ENCODE results near the gene KCNMA1. TPM values are rescaled to one million over a fixed set of nuclear protein-coding genes. Genes with fewer than 3 reads are reported as not detected.

Gene KCNMA1
- polyA plus RNA-seq, 4 donors = 2.7 to 8.6 (median 7.7) TPM

GRCh38 chr10:77588886-77589285, 48.7 kb downstream of the KCNMA1 start:
- Histone ChIP-seq H3K4me3 (ENCODE audit: low read depth in 1 of 3, low read length in 3 of 3) (no peak overlapping the region), H3K27me3 (ENCODE audit: control insufficient read depth in 3 of 3, insufficient read depth in 3 of 3, low read length in 3 of 3) (no peaks in the 10 kb centered on the region), H3K27ac (ENCODE audit: low read depth in 1 of 3, low read length in 2 of 3) (no peak overlapping the region), H3K36me3 (ENCODE audit: control insufficient read depth in 3 of 3, insufficient read depth in 2 of 3, low read depth in 1 of 3, low read length in 3 of 3) (no peaks in the 10 kb centered on the region), H3K4me1 (ENCODE audit: control insufficient read depth in 3 of 3, insufficient read depth in 2 of 3, low read depth in 1 of 3, low read length in 2 of 3) (peaks cover 0 to 18% (median 3%) of the 10 kb centered on the region in 3 donors), H3K9me3 (ENCODE audit: control insufficient read depth in 2 of 2, insufficient read depth in 1 of 2, low read depth in 1 of 2, low read length in 1 of 2) (no peaks in the 10 kb centered on the region)
- FAIRE-seq (no peak), DNase-seq (no peak)
- WGBS, 3 donors = 85 to 90% (median 88%) methylated on average over 7 of the region's 7 CpGs

GRCh38 chr10:77587416-77587790, 50.2 kb downstream of the KCNMA1 start:
- no peak for FAIRE-seq
- H3K27ac ChIP-seq (ENCODE audit: low read depth in 1 of 3, low read length in 2 of 3) = peak overlapping the region in 2 of 3 donors; percentile 47 to 61
- peaks cover 0 to 18% (median 0%) of the 10 kb centered on the region in 3 donors for H3K4me1 ChIP-seq (ENCODE audit: control insufficient read depth in 3 of 3, insufficient read depth in 2 of 3, low read depth in 1 of 3, low read length in 2 of 3)
- no peaks in the 10 kb centered on the region for H3K9me3 ChIP-seq (ENCODE audit: control insufficient read depth in 2 of 2, insufficient read depth in 1 of 2, low read depth in 1 of 2, low read length in 1 of 2)
- no peaks in the 10 kb centered on the region for H3K36me3 ChIP-seq (ENCODE audit: control insufficient read depth in 3 of 3, insufficient read depth in 2 of 3, low read depth in 1 of 3, low read length in 3 of 3)
- 83 to 84% (median 84%) methylated on average over 3 of the region's 3 CpGs for WGBS, 3 donors
- no peaks in the 10 kb centered on the region for H3K27me3 ChIP-seq (ENCODE audit: control insufficient read depth in 3 of 3, insufficient read depth in 3 of 3, low read length in 3 of 3)
- peak in 1 of 2 donors; percentile 54 for DNase-seq
- H3K4me3 ChIP-seq (ENCODE audit: low read depth in 1 of 3, low read length in 3 of 3) = no peak overlapping the region

- DNase-seq (peak in 1 of 2 donors; percentile 74), FAIRE-seq (no peak)
- peaks cover 0 to 19% (median 0%) of the 10 kb centered on the region in 3 donors for H3K4me1 ChIP-seq (ENCODE audit: control insufficient read depth in 3 of 3, insufficient read depth in 2 of 3, low read depth in 1 of 3, low read length in 2 of 3)
- H3K36me3 ChIP-seq (ENCODE audit: control insufficient read depth in 3 of 3, insufficient read depth in 2 of 3, low read depth in 1 of 3, low read length in 3 of 3) = no peaks in the 10 kb centered on the region
- 62 to 74% (median 70%) methylated on average over 7 of the region's 7 CpGs for WGBS, 3 donors
- H3K27me3 ChIP-seq (ENCODE audit: control insufficient read depth in 3 of 3, insufficient read depth in 3 of 3, low read length in 3 of 3) = no peaks in the 10 kb centered on the region
- peak overlapping the region in 2 of 3 donors; percentile 6 to 61 for H3K27ac ChIP-seq (ENCODE audit: low read depth in 1 of 3, low read length in 2 of 3)
- H3K4me3 ChIP-seq (ENCODE audit: low read depth in 1 of 3, low read length in 3 of 3) = no peak overlapping the region
- no peaks in the 10 kb centered on the region for H3K9me3 ChIP-seq (ENCODE audit: control insufficient read depth in 2 of 2, insufficient read depth in 1 of 2, low read depth in 1 of 2, low read length in 1 of 2)
Observed at GRCh38 chr10:77586719-77587415, 50.7 kb downstream of the KCNMA1 start.

GRCh38 chr10:77584938-77585337, 52.7 kb downstream of the KCNMA1 start:
- FAIRE-seq (no peak), DNase-seq (no peak)

GRCh38 chr10:77583527-77583926, 54.1 kb downstream of the KCNMA1 start:
- peaks cover 0 to 26% (median 0%) of the 10 kb centered on the region in 3 donors for H3K4me1 ChIP-seq (ENCODE audit: control insufficient read depth in 3 of 3, insufficient read depth in 2 of 3, low read depth in 1 of 3, low read length in 2 of 3)

More at GRCh38 chr10:77584938-77585337, 52.7 kb downstream of the KCNMA1 start:
- no peaks in the 10 kb centered on the region for H3K36me3 ChIP-seq (ENCODE audit: control insufficient read depth in 3 of 3, insufficient read depth in 2 of 3, low read depth in 1 of 3, low read length in 3 of 3)
- no peak overlapping the region for H3K4me3 ChIP-seq (ENCODE audit: low read depth in 1 of 3, low read length in 3 of 3)
- H3K27ac ChIP-seq (ENCODE audit: low read depth in 1 of 3, low read length in 2 of 3) = no peak overlapping the region
- 85 to 87% (median 87%) methylated on average over 6 of the region's 6 CpGs for WGBS, 3 donors
- no peaks in the 10 kb centered on the region for H3K27me3 ChIP-seq (ENCODE audit: control insufficient read depth in 3 of 3, insufficient read depth in 3 of 3, low read length in 3 of 3)
- peaks cover 0 to 26% (median 0%) of the 10 kb centered on the region in 3 donors for H3K4me1 ChIP-seq (ENCODE audit: control insufficient read depth in 3 of 3, insufficient read depth in 2 of 3, low read depth in 1 of 3, low read length in 2 of 3)
- H3K9me3 ChIP-seq (ENCODE audit: control insufficient read depth in 2 of 2, insufficient read depth in 1 of 2, low read depth in 1 of 2, low read length in 1 of 2) = no peaks in the 10 kb centered on the region

GRCh38 chr10:77582710-77583115, 54.9 kb downstream of the KCNMA1 start:
- Histone ChIP-seq H3K27me3 (ENCODE audit: control insufficient read depth in 3 of 3, insufficient read depth in 3 of 3, low read length in 3 of 3) (no peaks in the 10 kb centered on the region), H3K4me1 (ENCODE audit: control insufficient read depth in 3 of 3, insufficient read depth in 2 of 3, low read depth in 1 of 3, low read length in 2 of 3) (peaks cover 0 to 20% (median 0%) of the 10 kb centered on the region in 3 donors), H3K27ac (ENCODE audit: low read depth in 1 of 3, low read length in 2 of 3) (no peak overlapping the region), H3K9me3 (ENCODE audit: control insufficient read depth in 2 of 2, insufficient read depth in 1 of 2, low read depth in 1 of 2, low read length in 1 of 2) (no peaks in the 10 kb centered on the region), H3K36me3 (ENCODE audit: control insufficient read depth in 3 of 3, insufficient read depth in 2 of 3, low read depth in 1 of 3, low read length in 3 of 3) (no peaks in the 10 kb centered on the region), H3K4me3 (ENCODE audit: low read depth in 1 of 3, low read length in 3 of 3) (no peak overlapping the region)
- FAIRE-seq (no peak), DNase-seq (peak; percentile 21 to 42)
- WGBS, 3 donors = 65 to 80% (median 79%) methylated on average over 4 of the region's 4 CpGs

More at GRCh38 chr10:77583527-77583926, 54.1 kb downstream of the KCNMA1 start:
- Histone ChIP-seq H3K27me3 (ENCODE audit: control insufficient read depth in 3 of 3, insufficient read depth in 3 of 3, low read length in 3 of 3) (no peaks in the 10 kb centered on the region), H3K9me3 (ENCODE audit: control insufficient read depth in 2 of 2, insufficient read depth in 1 of 2, low read depth in 1 of 2, low read length in 1 of 2) (no peaks in the 10 kb centered on the region), H3K27ac (ENCODE audit: low read depth in 1 of 3, low read length in 2 of 3) (no peak overlapping the region), H3K4me3 (ENCODE audit: low read depth in 1 of 3, low read length in 3 of 3) (no peak overlapping the region), H3K36me3 (ENCODE audit: control insufficient read depth in 3 of 3, insufficient read depth in 2 of 3, low read depth in 1 of 3, low read length in 3 of 3) (no peaks in the 10 kb centered on the region)
- no peak for DNase-seq
- no peak for FAIRE-seq

GRCh38 chr10:77581738-77582137, 55.9 kb downstream of the KCNMA1 start:
- Histone ChIP-seq H3K4me1 (ENCODE audit: control insufficient read depth in 3 of 3, insufficient read depth in 2 of 3, low read depth in 1 of 3, low read length in 2 of 3) (peaks cover 0 to 13% (median 0%) of the 10 kb centered on the region in 3 donors), H3K27me3 (ENCODE audit: control insufficient read depth in 3 of 3, insufficient read depth in 3 of 3, low read length in 3 of 3) (no peaks in the 10 kb centered on the region), H3K4me3 (ENCODE audit: low read depth in 1 of 3, low read length in 3 of 3) (no peak overlapping the region), H3K9me3 (ENCODE audit: control insufficient read depth in 2 of 2, insufficient read depth in 1 of 2, low read depth in 1 of 2, low read length in 1 of 2) (no peaks in the 10 kb centered on the region), H3K36me3 (ENCODE audit: control insufficient read depth in 3 of 3, insufficient read depth in 2 of 3, low read depth in 1 of 3, low read length in 3 of 3) (no peaks in the 10 kb centered on the region), H3K27ac (ENCODE audit: low read depth in 1 of 3, low read length in 2 of 3) (no peak overlapping the region)
- WGBS, 3 donors = 77 to 86% (median 84%) methylated on average over 4 of the region's 4 CpGs
- FAIRE-seq (no peak), DNase-seq (no peak)

- Histone ChIP-seq H3K27me3 (ENCODE audit: control insufficient read depth in 3 of 3, insufficient read depth in 3 of 3, low read length in 3 of 3) (no peaks in the 10 kb centered on the region), H3K27ac (ENCODE audit: low read depth in 1 of 3, low read length in 2 of 3) (peak overlapping the region in 1 of 3 donors; percentile 15), H3K9me3 (ENCODE audit: control insufficient read depth in 2 of 2, insufficient read depth in 1 of 2, low read depth in 1 of 2, low read length in 1 of 2) (no peaks in the 10 kb centered on the region), H3K4me3 (ENCODE audit: low read depth in 1 of 3, low read length in 3 of 3) (no peak overlapping the region), H3K4me1 (ENCODE audit: control insufficient read depth in 3 of 3, insufficient read depth in 2 of 3, low read depth in 1 of 3, low read length in 2 of 3) (peaks cover 0 to 8% (median 0%) of the 10 kb centered on the region in 3 donors), H3K36me3 (ENCODE audit: control insufficient read depth in 3 of 3, insufficient read depth in 2 of 3, low read depth in 1 of 3, low read length in 3 of 3) (no peaks in the 10 kb centered on the region)
- FAIRE-seq (no peak), DNase-seq (peak; percentile 84 to 87)
- 50 to 73% (median 58%) methylated on average over 2 of the region's 2 CpGs for WGBS, 3 donors
Observed at GRCh38 chr10:77580482-77580881, 57.1 kb downstream of the KCNMA1 start.

Measured in small intestine (tissue), 7 donors.